Measurements from ENCODE around the gene OR2W3.

Gene OR2W3

DNA sequence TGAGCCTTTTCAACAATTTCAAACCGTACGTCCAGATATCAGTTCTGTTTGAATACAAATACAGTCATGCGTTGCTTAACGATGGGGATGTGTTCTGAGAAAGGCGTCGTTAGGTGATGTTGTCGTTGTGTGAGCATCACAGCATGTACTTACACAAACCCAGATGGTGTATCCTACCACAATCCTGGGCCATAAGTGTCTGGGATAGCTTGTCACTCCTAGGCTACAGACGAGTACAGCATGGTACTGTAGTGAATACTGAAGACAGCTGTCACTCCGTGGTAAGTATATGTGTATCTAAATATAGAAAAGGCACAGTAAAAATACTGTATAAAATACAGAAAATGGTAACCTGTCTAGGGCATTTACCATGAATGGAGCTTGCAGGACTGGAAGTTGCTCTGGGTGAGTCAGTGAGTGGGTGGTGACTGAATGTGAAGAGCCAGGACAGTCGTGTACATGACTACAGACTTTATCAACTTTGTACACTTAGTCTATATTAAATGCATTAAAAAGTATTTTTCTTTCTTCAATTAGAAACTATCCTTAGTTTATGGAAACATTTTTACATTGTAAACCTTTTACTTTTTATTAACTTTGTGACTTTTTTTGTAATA lies 10.5 kb upstream of the OR2W3 start:
- Histone ChIP-seq H3K4me3 (ENCODE audit: insufficient read depth in 1 of 2, low read depth in 1 of 2, low read length in 2 of 2) (no peak overlapping the region), H3K36me3 (ENCODE audit: control insufficient read depth in 1 of 2, insufficient read depth in 2 of 2, low read depth in 1 of 2, low read length in 2 of 2) (no peaks in the 10 kb centered on the region), H2AK5ac (ENCODE audit: low read length, severe bottlenecking) (no peak overlapping the region), H4K8ac (ENCODE audit: low read length) (no peak overlapping the region), H3K4me2 (ENCODE audit: low read length, poor library complexity, severe bottlenecking) (no peak overlapping the region), H2AFZ (ENCODE audit: low read depth, low read length) (no peak overlapping the region), H3K27me3 (ENCODE audit: control insufficient read depth in 1 of 2, insufficient read depth in 1 of 2, low read length in 2 of 2) (no peaks in the 10 kb centered on the region), H3K9ac (ENCODE audit: low read length) (no peak overlapping the region), H4K91ac (ENCODE audit: low read length) (no peak overlapping the region), H2BK12ac (ENCODE audit: low read length in 2 of 2) (no peak overlapping the region), H3K23ac (ENCODE audit: low read length in 2 of 2) (no peak overlapping the region), H2BK15ac (ENCODE audit: low read depth, poor library complexity, severe bottlenecking) (no peak overlapping the region), H3K4ac (ENCODE audit: low read depth in 1 of 2, low read length in 2 of 2) (no peak overlapping the region), H3K27ac (ENCODE audit: low read length, poor library complexity, severe bottlenecking) (no peak overlapping the region), H3K79me1 (replicated peaks; ENCODE audit: low read length, poor library complexity, severe bottlenecking) (no peaks in the 10 kb centered on the region), H3K18ac (ENCODE audit: low read depth in 1 of 2, low read length in 2 of 2) (no peak overlapping the region), H3K4me1 (ENCODE audit: control insufficient read depth, insufficient read depth, low read depth, low read length) (no peaks in the 10 kb centered on the region), H3K14ac (ENCODE audit: low read length in 2 of 2) (no peak overlapping the region), H2BK120ac (ENCODE audit: low read depth, low read length) (no peak overlapping the region), H3K9me3 (ENCODE audit: control insufficient read depth, low read length) (peaks cover 3% of the 10 kb centered on the region), H2BK5ac (ENCODE audit: low read depth, low read length, poor library complexity, severe bottlenecking) (no peak overlapping the region)
- 96% methylated on average over 7 of the region's 10 CpGs for WGBS
- DNase-seq = no peak

DNA sequence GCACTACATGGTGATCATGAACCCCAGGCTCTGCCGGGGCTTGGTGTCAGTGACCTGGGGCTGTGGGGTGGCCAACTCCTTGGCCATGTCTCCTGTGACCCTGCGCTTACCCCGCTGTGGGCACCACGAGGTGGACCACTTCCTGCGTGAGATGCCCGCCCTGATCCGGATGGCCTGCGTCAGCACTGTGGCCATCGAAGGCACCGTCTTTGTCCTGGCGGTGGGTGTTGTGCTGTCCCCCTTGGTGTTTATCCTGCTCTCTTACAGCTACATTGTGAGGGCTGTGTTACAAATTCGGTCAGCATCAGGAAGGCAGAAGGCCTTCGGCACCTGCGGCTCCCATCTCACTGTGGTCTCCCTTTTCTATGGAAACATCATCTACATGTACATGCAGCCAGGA lies 589 bp downstream of the OR2W3 start:
- Histone ChIP-seq H3K9ac (ENCODE audit: low read length) (no peak overlapping the region), H2BK12ac (ENCODE audit: low read length in 2 of 2) (no peak overlapping the region), H3K18ac (ENCODE audit: low read depth in 1 of 2, low read length in 2 of 2) (no peak overlapping the region), H3K23ac (ENCODE audit: low read length in 2 of 2) (no peak overlapping the region), H3K4me1 (ENCODE audit: control insufficient read depth, insufficient read depth, low read depth, low read length) (no peaks in the 10 kb centered on the region), H3K27ac (ENCODE audit: low read length, poor library complexity, severe bottlenecking) (no peak overlapping the region), H2BK5ac (ENCODE audit: low read depth, low read length, poor library complexity, severe bottlenecking) (no peak overlapping the region), H2BK15ac (ENCODE audit: low read depth, poor library complexity, severe bottlenecking) (no peak overlapping the region), H3K14ac (ENCODE audit: low read length in 2 of 2) (no peak overlapping the region), H2AK5ac (ENCODE audit: low read length, severe bottlenecking) (no peak overlapping the region), H3K36me3 (ENCODE audit: control insufficient read depth in 1 of 2, insufficient read depth in 2 of 2, low read depth in 1 of 2, low read length in 2 of 2) (no peaks in the 10 kb centered on the region), H4K8ac (ENCODE audit: low read length) (no peak overlapping the region), H3K9me3 (ENCODE audit: control insufficient read depth, low read length) (no peaks in the 10 kb centered on the region), H3K79me1 (replicated peaks; ENCODE audit: low read length, poor library complexity, severe bottlenecking) (no peaks in the 10 kb centered on the region), H3K4me2 (ENCODE audit: low read length, poor library complexity, severe bottlenecking) (no peak overlapping the region), H3K4ac (ENCODE audit: low read depth in 1 of 2, low read length in 2 of 2) (no peak overlapping the region), H2AFZ (ENCODE audit: low read depth, low read length) (no peak overlapping the region), H3K4me3 (ENCODE audit: insufficient read depth in 1 of 2, low read depth in 1 of 2, low read length in 2 of 2) (no peak overlapping the region), H2BK120ac (ENCODE audit: low read depth, low read length) (no peak overlapping the region), H3K27me3 (ENCODE audit: control insufficient read depth in 1 of 2, insufficient read depth in 1 of 2, low read length in 2 of 2) (no peaks in the 10 kb centered on the region), H4K91ac (ENCODE audit: low read length) (no peak overlapping the region)
- no peak for DNase-seq
- WGBS = 83% methylated on average over 14 of the region's 14 CpGs

- Histone ChIP-seq H3K9ac (ENCODE audit: low read length) (no peak overlapping the region), H4K8ac (ENCODE audit: low read length) (no peak overlapping the region), H3K4me1 (ENCODE audit: control insufficient read depth, insufficient read depth, low read depth, low read length) (no peaks in the 10 kb centered on the region), H3K27ac (ENCODE audit: low read length, poor library complexity, severe bottlenecking) (no peak overlapping the region), H3K27me3 (ENCODE audit: control insufficient read depth in 1 of 2, insufficient read depth in 1 of 2, low read length in 2 of 2) (no peaks in the 10 kb centered on the region), H4K91ac (ENCODE audit: low read length) (no peak overlapping the region), H2BK120ac (ENCODE audit: low read depth, low read length) (no peak overlapping the region), H3K4me3 (ENCODE audit: insufficient read depth in 1 of 2, low read depth in 1 of 2, low read length in 2 of 2) (no peak overlapping the region), H2BK5ac (ENCODE audit: low read depth, low read length, poor library complexity, severe bottlenecking) (no peak overlapping the region), H2BK12ac (ENCODE audit: low read length in 2 of 2) (no peak overlapping the region), H2AK5ac (ENCODE audit: low read length, severe bottlenecking) (no peak overlapping the region), H3K14ac (ENCODE audit: low read length in 2 of 2) (no peak overlapping the region), H3K23ac (ENCODE audit: low read length in 2 of 2) (no peak overlapping the region), H3K18ac (ENCODE audit: low read depth in 1 of 2, low read length in 2 of 2) (no peak overlapping the region), H2BK15ac (ENCODE audit: low read depth, poor library complexity, severe bottlenecking) (no peak overlapping the region), H3K4ac (ENCODE audit: low read depth in 1 of 2, low read length in 2 of 2) (no peak overlapping the region), H2AFZ (ENCODE audit: low read depth, low read length) (no peak overlapping the region), H3K36me3 (ENCODE audit: control insufficient read depth in 1 of 2, insufficient read depth in 2 of 2, low read depth in 1 of 2, low read length in 2 of 2) (no peaks in the 10 kb centered on the region), H3K79me1 (replicated peaks; ENCODE audit: low read length, poor library complexity, severe bottlenecking) (no peaks in the 10 kb centered on the region), H3K4me2 (ENCODE audit: low read length, poor library complexity, severe bottlenecking) (no peak overlapping the region), H3K9me3 (ENCODE audit: control insufficient read depth, low read length) (no peaks in the 10 kb centered on the region)
- WGBS = 72% methylated on average over 5 of the region's 6 CpGs
- DNase-seq = no peak
Measured at GRCh38 chr1:247904122-247904521, 8.7 kb downstream of the OR2W3 start.

DNA sequence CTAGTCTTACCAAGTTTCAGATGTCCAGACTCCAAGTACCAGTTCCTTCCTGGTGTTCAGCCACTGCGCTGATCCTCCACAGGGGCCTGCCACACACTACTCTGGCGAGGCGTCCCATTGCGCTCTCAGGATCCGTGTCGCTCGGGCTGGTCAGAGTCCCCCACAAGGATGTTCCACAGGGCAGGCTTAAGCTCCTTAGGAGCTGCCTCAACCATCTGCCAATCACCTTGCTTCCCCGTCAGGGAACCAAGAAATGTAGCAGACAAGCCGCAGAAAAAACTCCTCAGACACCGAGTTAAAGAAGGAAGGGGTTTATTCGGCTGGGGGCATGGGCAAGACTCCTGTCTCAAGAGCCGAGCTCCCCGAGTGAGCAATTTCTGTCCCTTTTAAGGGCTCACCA lies 9.8 kb downstream of the OR2W3 start:
- H2BK15ac ChIP-seq (ENCODE audit: low read depth, poor library complexity, severe bottlenecking) = no peak overlapping the region
- DNase-seq = no peak
- no peak overlapping the region for H3K27ac ChIP-seq (ENCODE audit: low read length, poor library complexity, severe bottlenecking)
- no peak overlapping the region for H2AK5ac ChIP-seq (ENCODE audit: low read length, severe bottlenecking)
- no peak overlapping the region for H3K23ac ChIP-seq (ENCODE audit: low read length in 2 of 2)
- H3K14ac ChIP-seq (ENCODE audit: low read length in 2 of 2) = no peak overlapping the region
- no peaks in the 10 kb centered on the region for H3K9me3 ChIP-seq (ENCODE audit: control insufficient read depth, low read length)
- no peak overlapping the region for H3K4ac ChIP-seq (ENCODE audit: low read depth in 1 of 2, low read length in 2 of 2)
- 82% methylated on average over 13 of the region's 13 CpGs for WGBS
- H2BK120ac ChIP-seq (ENCODE audit: low read depth, low read length) = no peak overlapping the region
- no peak overlapping the region for H2AFZ ChIP-seq (ENCODE audit: low read depth, low read length)
- no peak overlapping the region for H3K18ac ChIP-seq (ENCODE audit: low read depth in 1 of 2, low read length in 2 of 2)
- no peak overlapping the region for H3K4me3 ChIP-seq (ENCODE audit: insufficient read depth in 1 of 2, low read depth in 1 of 2, low read length in 2 of 2)
- H4K91ac ChIP-seq (ENCODE audit: low read length) = no peak overlapping the region
- no peak overlapping the region for H2BK12ac ChIP-seq (ENCODE audit: low read length in 2 of 2)
- no peaks in the 10 kb centered on the region for H3K27me3 ChIP-seq (ENCODE audit: control insufficient read depth in 1 of 2, insufficient read depth in 1 of 2, low read length in 2 of 2)
- H4K8ac ChIP-seq (ENCODE audit: low read length) = no peak overlapping the region
- H3K9ac ChIP-seq (ENCODE audit: low read length) = no peak overlapping the region
- no peak overlapping the region for H3K4me2 ChIP-seq (ENCODE audit: low read length, poor library complexity, severe bottlenecking)
- H2BK5ac ChIP-seq (ENCODE audit: low read depth, low read length, poor library complexity, severe bottlenecking) = no peak overlapping the region
- H3K36me3 ChIP-seq (ENCODE audit: control insufficient read depth in 1 of 2, insufficient read depth in 2 of 2, low read depth in 1 of 2, low read length in 2 of 2) = no peaks in the 10 kb centered on the region
- H3K4me1 ChIP-seq (ENCODE audit: control insufficient read depth, insufficient read depth, low read depth, low read length) = no peaks in the 10 kb centered on the region
- H3K79me1 ChIP-seq (replicated peaks; ENCODE audit: low read length, poor library complexity, severe bottlenecking) = no peaks in the 10 kb centered on the region
